Ascending aorta (tissue), 2 donors: ENCODE measurements around the gene IFT52. TPM values are rescaled to one million over a fixed set of nuclear protein-coding genes. Genes with fewer than 3 reads are reported as not detected.
"Not testable (repeated sequence)": the region's sequence is repeated elsewhere in the genome, so short reads cannot be mapped to it uniquely, and the experiment has no call there.

ENCODE experiments used
- DNase-seq, 2 donors: peaks; one replicate each; pipeline ENCODE4 v3.0.0-alpha.2; 2019; ENCODE audit warnings: low spot score in 2 of 2
- H3K27ac ChIP-seq, 2 donors: fragments of 200-600 bp; sonication (generic); one replicate each; pipeline ENCODE4 v1.5.1; 2016 to 2017; ENCODE audit warnings: mild to moderate bottlenecking in 1 of 2
- H3K27me3 ChIP-seq: fragments of 200-600 bp; sonication (generic); one replicate; pipeline ENCODE4 v1.5.1; 2017
- H3K36me3 ChIP-seq, 2 donors: fragments of 200-600 bp; sonication (generic); one replicate each; pipeline ENCODE4 v1.5.1; 2016
- H3K4me1 ChIP-seq, 2 donors: fragments of 200-600 bp; sonication (generic); one replicate each; pipeline ENCODE4 v1.5.1; 2016 to 2017; ENCODE audit warnings: mild to moderate bottlenecking in 1 of 2
- H3K4me3 ChIP-seq, 2 donors: fragments of 200-600 bp; sonication (generic); one replicate each; pipeline ENCODE4 v1.5.1; 2016 to 2017; ENCODE audit warnings: mild to moderate bottlenecking in 1 of 2
- H3K9me3 ChIP-seq, 2 donors: fragments of 200-600 bp; sonication (generic); one replicate each; pipeline ENCODE4 v1.5.1; 2016
- intact Hi-C: fragments of 100-400 bp; cut with DNase I; formaldehyde crosslinking; loops from one replicate; pipeline ENCODE4 v1.15.1; 2023
- total RNA-seq: library from RNA; depleted of rRNA; stranded (reverse); fragments of >200 nt; gene quantifications from one replicate; pipeline ENCODE4 v1.1.0, GENCODE V29; 2016
- TF ChIP-seq, protein P1 (sequence below), 3 experiments: fragments of 200-600 bp in 2 of 3; fragments of 450-650 bp in 1 of 3; sonication (generic) in 2 of 3; IDR thresholded peaks; one replicate each; pipeline ENCODE4 v1.5.1; 2016 to 2019; ENCODE audit warnings: antibody characterized with exemption in 3 of 3, mild to moderate bottlenecking in 1 of 3, moderate library complexity in 1 of 3

The IFT52 gene
- total RNA-seq, 1 donor from 2014 or later: 15.2 TPM

DNA sequence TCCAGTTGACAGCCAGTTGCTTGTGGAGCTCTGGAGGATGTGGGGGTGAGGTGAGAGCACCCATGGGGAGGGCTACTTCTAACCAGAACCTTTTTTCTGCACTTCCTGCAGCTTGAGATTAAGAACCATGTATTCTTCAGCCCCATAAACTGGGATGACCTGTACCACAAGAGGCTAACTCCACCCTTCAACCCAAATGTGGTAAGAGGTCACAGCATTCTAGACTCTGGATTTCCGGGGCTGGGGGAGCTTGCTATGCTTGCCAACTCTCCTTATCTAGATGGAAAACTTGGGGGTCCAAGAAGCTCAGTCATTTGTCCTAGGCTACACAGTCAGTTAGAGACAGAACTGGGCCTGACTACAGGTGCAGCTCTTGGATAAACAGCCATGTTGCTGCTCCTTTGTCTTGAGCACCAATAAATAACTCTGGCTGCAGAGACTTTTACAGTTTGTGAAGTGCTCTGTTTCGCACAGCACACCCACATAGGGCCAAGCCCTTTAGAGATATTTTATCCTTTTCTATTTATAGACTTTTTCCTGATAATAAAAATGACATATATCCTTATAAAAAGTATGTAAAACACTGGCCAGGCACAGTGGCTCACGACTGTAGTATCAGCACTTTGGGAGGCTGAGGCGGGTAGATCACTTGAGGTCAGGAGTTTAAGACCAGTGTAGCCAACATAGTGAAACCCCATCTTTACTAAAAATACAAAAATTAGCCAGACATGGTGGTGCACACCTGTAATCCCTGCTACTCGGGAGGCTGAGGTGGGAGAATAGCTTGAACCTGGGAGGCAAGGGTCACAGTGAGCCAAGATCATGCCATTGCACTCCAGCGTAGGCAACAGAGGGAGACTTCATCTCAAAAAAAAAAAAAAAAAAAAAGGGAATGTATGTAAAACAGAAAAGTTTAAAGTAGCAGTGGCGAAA is 10.6 kb upstream of the IFT52 start:
- no peak overlapping the region for H3K4me3 ChIP-seq
- H3K9me3 ChIP-seq: no peaks in the 10 kb centered on the region
- no peaks in the 10 kb centered on the region for H3K36me3 ChIP-seq
- no peak for DNase-seq
- H3K27ac ChIP-seq: no peak overlapping the region
- no peaks in the 10 kb centered on the region for H3K4me1 ChIP-seq
- intact Hi-C loops: no loop called here
- TF ChIP-seq, protein P1, sequence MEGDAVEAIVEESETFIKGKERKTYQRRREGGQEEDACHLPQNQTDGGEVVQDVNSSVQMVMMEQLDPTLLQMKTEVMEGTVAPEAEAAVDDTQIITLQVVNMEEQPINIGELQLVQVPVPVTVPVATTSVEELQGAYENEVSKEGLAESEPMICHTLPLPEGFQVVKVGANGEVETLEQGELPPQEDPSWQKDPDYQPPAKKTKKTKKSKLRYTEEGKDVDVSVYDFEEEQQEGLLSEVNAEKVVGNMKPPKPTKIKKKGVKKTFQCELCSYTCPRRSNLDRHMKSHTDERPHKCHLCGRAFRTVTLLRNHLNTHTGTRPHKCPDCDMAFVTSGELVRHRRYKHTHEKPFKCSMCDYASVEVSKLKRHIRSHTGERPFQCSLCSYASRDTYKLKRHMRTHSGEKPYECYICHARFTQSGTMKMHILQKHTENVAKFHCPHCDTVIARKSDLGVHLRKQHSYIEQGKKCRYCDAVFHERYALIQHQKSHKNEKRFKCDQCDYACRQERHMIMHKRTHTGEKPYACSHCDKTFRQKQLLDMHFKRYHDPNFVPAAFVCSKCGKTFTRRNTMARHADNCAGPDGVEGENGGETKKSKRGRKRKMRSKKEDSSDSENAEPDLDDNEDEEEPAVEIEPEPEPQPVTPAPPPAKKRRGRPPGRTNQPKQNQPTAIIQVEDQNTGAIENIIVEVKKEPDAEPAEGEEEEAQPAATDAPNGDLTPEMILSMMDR (IDR thresholded peaks at IDR 0.05): no peak
- no peaks in the 10 kb centered on the region for H3K27me3 ChIP-seq

DNA sequence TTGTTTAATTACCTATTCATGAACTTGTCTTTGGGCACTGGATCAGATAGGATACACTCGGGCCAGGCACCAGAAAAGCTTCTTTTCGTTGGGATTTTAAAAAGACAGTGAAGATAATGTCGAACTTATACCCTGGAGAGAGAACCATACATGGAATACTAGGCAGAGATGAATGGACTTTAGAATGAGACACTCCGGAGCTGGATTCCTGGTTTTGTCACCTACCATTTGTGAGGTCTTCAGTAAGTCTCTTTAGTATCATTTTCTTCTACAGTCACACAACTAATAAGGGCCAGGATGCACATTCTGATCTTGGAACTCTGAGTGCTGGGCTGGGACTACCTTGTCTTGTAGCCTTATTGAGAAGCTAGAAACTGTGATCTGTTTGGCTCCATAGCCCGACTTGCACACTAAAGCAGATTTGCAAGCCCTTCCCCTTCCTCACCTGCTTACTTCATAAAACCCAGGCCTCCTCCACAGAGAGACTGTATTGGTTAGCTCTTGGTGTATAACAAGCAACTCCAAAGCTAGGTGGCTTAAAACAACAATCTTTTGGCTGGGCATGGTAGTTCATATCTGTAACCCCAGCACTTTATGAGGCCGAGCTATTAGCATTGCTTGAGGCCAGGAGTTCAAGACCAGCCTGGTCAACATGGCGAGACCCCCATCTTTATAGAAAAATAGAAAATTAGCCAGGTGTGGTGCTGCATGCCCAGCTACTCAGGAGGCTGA is 7.4 kb upstream of the IFT52 start:
- H3K27me3 ChIP-seq: no peaks in the 10 kb centered on the region
- intact Hi-C loops: no loop called here
- no peaks in the 10 kb centered on the region for H3K4me1 ChIP-seq
- no peaks in the 10 kb centered on the region for H3K9me3 ChIP-seq
- no peaks in the 10 kb centered on the region for H3K36me3 ChIP-seq
- TF ChIP-seq, protein P1 (IDR thresholded peaks at IDR 0.05): no peak
- DNase-seq: no peak
- no peak overlapping the region for H3K4me3 ChIP-seq
- no peak overlapping the region for H3K27ac ChIP-seq

DNA sequence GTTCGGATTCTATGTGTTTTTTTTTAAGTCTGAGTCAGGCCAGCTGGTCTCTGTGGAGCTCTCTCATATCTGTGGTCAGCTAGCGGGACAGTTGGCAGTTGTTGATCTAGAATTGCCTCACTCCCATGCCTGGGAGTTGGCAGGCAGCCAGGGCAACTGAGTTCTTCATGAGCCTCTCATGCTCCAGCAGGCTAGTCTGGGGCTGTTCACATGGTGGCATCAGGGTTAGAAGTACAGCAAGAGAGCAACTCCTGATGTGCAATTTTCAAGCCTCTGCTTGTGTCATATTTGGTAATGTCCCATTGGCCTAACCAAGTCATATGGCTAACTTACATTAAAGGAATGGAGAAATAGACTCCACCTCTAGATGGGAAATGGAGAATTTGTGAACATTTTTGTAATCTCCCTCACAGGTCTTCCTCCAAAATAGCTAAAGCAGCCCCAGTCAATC is 6.7 kb upstream of the IFT52 start:
- H3K4me1 ChIP-seq: no peaks in the 10 kb centered on the region
- H3K36me3 ChIP-seq: no peaks in the 10 kb centered on the region
- peak; percentile 27 to 82 for DNase-seq
- no peak overlapping the region for H3K4me3 ChIP-seq
- TF ChIP-seq, protein P1 (IDR thresholded peaks at IDR 0.05): no peak
- H3K27ac ChIP-seq: no peak overlapping the region
- intact Hi-C loops: no loop called here
- H3K9me3 ChIP-seq: no peaks in the 10 kb centered on the region
- no peaks in the 10 kb centered on the region for H3K27me3 ChIP-seq

DNA sequence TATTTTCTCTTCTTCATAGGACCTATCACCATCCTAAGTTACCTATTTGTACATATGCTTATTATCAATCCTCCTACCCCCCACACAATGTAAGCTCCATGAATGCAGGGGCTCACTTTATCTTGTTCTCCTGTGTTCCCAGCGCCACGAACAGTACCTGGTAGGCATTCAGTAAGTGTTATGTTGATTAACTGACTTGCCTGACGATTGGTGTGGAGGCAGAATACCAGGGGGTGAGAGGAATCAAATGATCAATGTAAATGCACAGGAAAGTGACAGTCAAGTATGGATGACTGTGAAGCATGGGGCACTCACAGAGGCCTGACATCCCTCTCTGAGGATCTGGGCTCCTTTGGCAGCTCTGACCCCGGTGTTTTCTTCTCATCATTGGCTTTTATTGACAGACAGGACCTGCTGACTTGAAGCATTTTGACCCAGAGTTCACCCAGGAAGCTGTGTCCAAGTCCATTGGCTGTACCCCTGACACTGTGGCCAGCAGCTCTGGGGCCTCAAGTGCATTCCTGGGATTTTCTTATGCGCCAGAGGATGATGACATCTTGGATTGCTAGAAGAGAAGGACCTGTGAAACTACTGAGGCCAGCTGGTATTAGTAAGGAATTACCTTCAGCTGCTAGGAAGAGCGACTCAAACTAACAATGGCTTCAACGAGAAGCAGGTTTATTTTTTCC is 6.1 kb upstream of the IFT52 start:
- H3K4me1 ChIP-seq: no peaks in the 10 kb centered on the region
- H3K36me3 ChIP-seq: no peaks in the 10 kb centered on the region
- no peak overlapping the region for H3K27ac ChIP-seq
- H3K27me3 ChIP-seq: no peaks in the 10 kb centered on the region
- no peak overlapping the region for H3K4me3 ChIP-seq
- TF ChIP-seq, protein P1 (IDR thresholded peaks at IDR 0.05): no peak
- H3K9me3 ChIP-seq: no peaks in the 10 kb centered on the region
- intact Hi-C loops: no loop called here
- no peak for DNase-seq

DNA sequence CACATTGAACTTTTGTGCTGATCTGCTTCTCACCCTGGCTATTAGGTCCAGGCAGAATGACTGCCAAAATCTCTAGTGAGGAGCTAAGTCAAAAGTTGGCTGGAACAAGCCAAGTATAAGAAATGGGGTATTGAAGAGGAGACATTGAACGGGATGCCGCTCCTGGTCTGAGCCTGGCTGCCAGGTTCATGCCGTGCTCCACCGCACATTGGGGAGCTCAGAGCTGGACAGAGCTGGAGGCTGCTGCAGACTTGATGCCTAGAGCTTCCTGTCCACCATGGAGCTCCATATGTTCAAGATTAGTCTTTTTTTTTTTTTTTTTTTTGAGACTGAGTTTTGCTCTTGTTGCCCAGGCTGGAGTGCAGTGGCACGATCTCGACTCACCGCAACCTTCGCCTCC is 4.1 kb upstream of the IFT52 start:
- Histone ChIP-seq H3K4me3 (no peak overlapping the region), H3K4me1 (peaks cover 4 to 6% of the 10 kb centered on the region in 2 donors), H3K36me3 (no peaks in the 10 kb centered on the region), H3K27ac (no peak overlapping the region), H3K9me3 (no peaks in the 10 kb centered on the region), H3K27me3 (no peaks in the 10 kb centered on the region)
- DNase-seq: no peak
- intact Hi-C loops: no loop called here
- TF ChIP-seq, protein P1 (IDR thresholded peaks at IDR 0.05): no peak

DNA sequence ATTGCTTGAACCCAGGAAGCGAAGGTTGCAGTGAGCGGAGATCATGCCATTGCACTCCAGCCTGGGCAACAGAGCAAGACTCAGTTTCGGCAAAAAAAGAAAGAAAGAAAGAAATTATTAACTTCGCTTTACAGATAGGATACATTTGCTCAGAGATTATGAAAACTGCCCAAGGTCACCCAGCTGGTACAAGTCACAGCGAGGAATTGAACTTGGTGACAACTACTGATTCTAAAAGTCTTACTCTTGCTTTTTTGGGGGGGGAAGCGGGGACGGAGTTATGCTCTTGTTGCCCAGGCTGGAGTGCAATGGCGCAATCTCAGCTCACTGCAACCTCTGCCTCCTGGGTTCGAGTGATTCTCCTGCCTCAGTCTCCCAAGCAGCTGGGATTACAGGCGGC is 2.2 kb upstream of the IFT52 start:
- H3K27ac ChIP-seq, H3K36me3 ChIP-seq, DNase-seq, H3K27me3 ChIP-seq, intact Hi-C loops, H3K4me3 ChIP-seq, H3K9me3 ChIP-seq: not testable (repeated sequence)
- H3K4me1 ChIP-seq: peaks cover 6 to 12% of the 10 kb centered on the region in 2 donors
